HG03571 (cell line): ENCODE results near the gene PITPNB.
A peak's percentile ranks its signal among the peaks of the same experiment; 100 is the strongest.

Experiments used
- ATAC-seq: cut with Tn5 transposase; IDR thresholded peaks from one replicate; pipeline ENCODE4 v1.9.1; 2021; ENCODE audit not compliant: unreplicated experiment

PITPNB gene

GRCh38 chr22:27919222-27919941 is at the start of gene PITPNB:
Gene PITPNB (minus strand): TSS chr22:27919256. CDS start chr22:27919191, 65 bp downstream.
- peak; percentile 57 for ATAC-seq

GRCh38 chr22:27966168-27967064 is 47.4 kb upstream of the PITPNB start:
- ATAC-seq: no peak

GRCh38 chr22:27962268-27963044 is 43.4 kb upstream of the PITPNB start:
- no peak for ATAC-seq

- no peak for ATAC-seq
These were observed 42.6 kb upstream of the PITPNB start for GRCh38 chr22:27961680-27962079.

- no peak for ATAC-seq
These were observed 42.1 kb upstream of the PITPNB start for GRCh38 chr22:27961182-27961581.

- no peak for ATAC-seq
These were observed 40.5 kb upstream of the PITPNB start for GRCh38 chr22:27959335-27960090.

- no peak for ATAC-seq
These were observed 33.7 kb upstream of the PITPNB start for GRCh38 chr22:27952779-27953178.

GRCh38 chr22:27952091-27952490 is 33.0 kb upstream of the PITPNB start:
- ATAC-seq: no peak

- no peak for ATAC-seq
These were observed 30.4 kb upstream of the PITPNB start for GRCh38 chr22:27949421-27949820.

GRCh38 chr22:27948569-27948968 is 29.5 kb upstream of the PITPNB start:
- no peak for ATAC-seq

GRCh38 chr22:27947448-27947847 is 28.4 kb upstream of the PITPNB start:
- no peak for ATAC-seq

- no peak for ATAC-seq
These were observed 22.1 kb upstream of the PITPNB start for GRCh38 chr22:27941143-27941542.

GRCh38 chr22:27937453-27937852 is 18.4 kb upstream of the PITPNB start:
- no peak for ATAC-seq

GRCh38 chr22:27935897-27936296 is 16.8 kb upstream of the PITPNB start:
- ATAC-seq: no peak

- no peak for ATAC-seq
These were observed 15.0 kb upstream of the PITPNB start for GRCh38 chr22:27934069-27934468.

GRCh38 chr22:27933186-27933983 is 14.3 kb upstream of the PITPNB start:
- no peak for ATAC-seq

GRCh38 chr22:27930331-27931060 is 11.4 kb upstream of the PITPNB start:
- ATAC-seq: no peak

- ATAC-seq: no peak
These were observed 8.6 kb upstream of the PITPNB start for GRCh38 chr22:27927608-27928007.

GRCh38 chr22:27925331-27925730 is 6.3 kb upstream of the PITPNB start:
- ATAC-seq: no peak
